ENCODE data around the gene TMA16.

TMA16 gene

GRCh38 chr4:163495900-163496299, 1.4 kb downstream of the TMA16 start:
- TF ChIP-seq CTCF (conservative IDR thresholded peaks at IDR 0.05; ENCODE audit: control insufficient read depth, insufficient read depth, low read depth, low read length) = no peak
- peak; percentile 8 for DNase-seq (ENCODE audit: low read depth)
- peak overlapping the region; percentile 91 for H3K4me3 ChIP-seq (ENCODE audit: control insufficient read depth, low read depth, low read length)

DNA sequence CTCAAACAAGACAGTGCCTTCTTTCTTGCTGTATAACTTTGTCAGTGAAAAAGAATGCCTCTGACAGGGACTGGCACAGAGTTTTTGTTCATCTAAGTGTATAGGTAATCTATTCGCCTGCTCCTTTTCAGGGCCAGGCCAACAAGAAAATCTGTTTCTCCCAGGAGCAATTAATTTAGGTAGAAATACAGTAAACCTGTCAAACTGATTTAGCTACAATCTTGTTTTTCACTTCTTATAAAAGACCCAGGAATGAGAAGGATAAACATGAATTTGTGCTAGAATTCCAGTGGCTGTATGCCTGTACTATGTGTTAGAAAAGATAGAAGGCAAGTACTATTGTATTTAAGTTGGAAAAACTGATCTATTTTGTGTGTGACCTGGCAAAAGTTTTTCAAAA, 6.1 kb downstream of the TMA16 start:
- H3K4me3 ChIP-seq (ENCODE audit: control insufficient read depth, low read depth, low read length) = no peak overlapping the region
- no peak for TF ChIP-seq CTCF (conservative IDR thresholded peaks at IDR 0.05; ENCODE audit: control insufficient read depth, insufficient read depth, low read depth, low read length)

GRCh38 chr4:163505374-163505773, 10.9 kb downstream of the TMA16 start:
- DNase-seq (ENCODE audit: low read depth) = no peak
- no peak for TF ChIP-seq CTCF (conservative IDR thresholded peaks at IDR 0.05; ENCODE audit: control insufficient read depth, insufficient read depth, low read depth, low read length)
- no peak overlapping the region for H3K4me3 ChIP-seq (ENCODE audit: control insufficient read depth, low read depth, low read length)

More for the DNA sequence above, 6.1 kb downstream of the TMA16 start:
- DNase-seq (ENCODE audit: low read depth) = no peak

GRCh38 chr4:163515198-163515597, 20.7 kb downstream of the TMA16 start:
- no peak for DNase-seq (ENCODE audit: low read depth)
- no peak overlapping the region for H3K4me3 ChIP-seq (ENCODE audit: control insufficient read depth, low read depth, low read length)
- no peak for TF ChIP-seq CTCF (conservative IDR thresholded peaks at IDR 0.05; ENCODE audit: control insufficient read depth, insufficient read depth, low read depth, low read length)

GRCh38 chr4:163523791-163524365, 29.4 kb downstream of the TMA16 start:
- DNase-seq (ENCODE audit: low read depth) = no peak
- no peak for TF ChIP-seq CTCF (conservative IDR thresholded peaks at IDR 0.05; ENCODE audit: control insufficient read depth, insufficient read depth, low read depth, low read length)
- no peak overlapping the region for H3K4me3 ChIP-seq (ENCODE audit: control insufficient read depth, low read depth, low read length)

GRCh38 chr4:163525982-163526381, 31.5 kb downstream of the TMA16 start:
- TF ChIP-seq CTCF (conservative IDR thresholded peaks at IDR 0.05; ENCODE audit: control insufficient read depth, insufficient read depth, low read depth, low read length) = no peak
- H3K4me3 ChIP-seq (ENCODE audit: control insufficient read depth, low read depth, low read length) = no peak overlapping the region
- DNase-seq (ENCODE audit: low read depth) = no peak

- no peak for TF ChIP-seq CTCF (conservative IDR thresholded peaks at IDR 0.05; ENCODE audit: control insufficient read depth, insufficient read depth, low read depth, low read length)
- no peak for DNase-seq (ENCODE audit: low read depth)
- H3K4me3 ChIP-seq (ENCODE audit: control insufficient read depth, low read depth, low read length) = no peak overlapping the region
Measured at GRCh38 chr4:163527172-163527571, 32.7 kb downstream of the TMA16 start.
